OCI-LY3 (cell line): ENCODE measurements around the gene MCEE.
A peak's percentile ranks its signal among the peaks of the same experiment; 100 is the strongest.

ENCODE experiments used
- H2AFZ ChIP-seq: fragments of 200-600, 300-600 bp; shearing (Covaris generic); 2 replicates; pipeline ENCODE4 v1.6.0; 2014; ENCODE audit warnings: antibody characterized with exemption, low read depth, low read length
- H3K27ac ChIP-seq: fragments of 200-600, 300-600 bp; sonication (generic); 2 replicates; pipeline ENCODE4 v1.5.1; 2014; ENCODE audit warnings: mild to moderate bottlenecking, low read length, moderate library complexity, mixed read lengths
- H3K27me3 ChIP-seq: fragments of 200-600, 300-600 bp; sonication (generic); 2 replicates; pipeline ENCODE4 v1.6.1; 2014; ENCODE audit warnings: low read depth, low read length, mixed read lengths
- H3K36me3 ChIP-seq: fragments of 200-600, 300-600 bp; sonication (generic); replicated peaks from 2 replicates; pipeline ENCODE3; 2014; ENCODE audit warnings: low read depth, low read length, mixed read lengths
- H3K4me1 ChIP-seq: fragments of 300-600, 200-600 bp; sonication (generic); 2 replicates; pipeline ENCODE4 v1.6.1; 2014; ENCODE audit warnings: low read length, mixed read lengths
- H3K4me2 ChIP-seq: fragments of 200-600, 300-600 bp; sonication (generic); 2 replicates; pipeline ENCODE4 v1.6.1; 2014; ENCODE audit warnings: low read length, mixed read lengths
- H3K4me3 ChIP-seq: fragments of 300-600, 200-600 bp; sonication (generic); 2 replicates; pipeline ENCODE4 v1.5.1; 2014; ENCODE audit warnings: antibody characterized with exemption, mild to moderate bottlenecking, low read length, moderate library complexity
- H3K79me2 ChIP-seq: fragments of 300-600, 200-600 bp; shearing (Covaris generic); 2 replicates; pipeline ENCODE4 v1.6.1; 2014; ENCODE audit warnings: mild to moderate bottlenecking, low read length, mixed read lengths
- H3K9ac ChIP-seq: fragments of 300-600, 200-600 bp; shearing (Covaris generic); 2 replicates; pipeline ENCODE4 v1.6.0; 2014; ENCODE audit warnings: mild to moderate bottlenecking, low read length, moderate library complexity
- H3K9me3 ChIP-seq: fragments of 200-600, 300-600 bp; shearing (Covaris generic); 2 replicates; pipeline ENCODE4 v1.6.1; 2014; ENCODE audit warnings: low read length, mixed read lengths; ENCODE audit not compliant: insufficient read depth
- H4K20me1 ChIP-seq: fragments of 200-600, 300-600 bp; sonication (generic); 2 replicates; pipeline ENCODE4 v1.6.1; 2016; ENCODE audit warnings: low read length, mixed read lengths; ENCODE audit not compliant: insufficient read depth
- CTCF ChIP-seq: fragments of 200-600, 300-600 bp; sonication (generic); IDR thresholded peaks from 2 replicates; pipeline ENCODE4 v1.5.1; 2014; ENCODE audit warnings: antibody characterized with exemption, low read length, low read depth
- EZH2phosphoT487 ChIP-seq: fragments of 200-600 bp; shearing (Covaris generic); IDR thresholded peaks from 2 replicates; pipeline ENCODE4 v1.6.1; 2018; ENCODE audit warnings: antibody characterized with exemption, mixed run types, low read depth

MCEE gene

DNA sequence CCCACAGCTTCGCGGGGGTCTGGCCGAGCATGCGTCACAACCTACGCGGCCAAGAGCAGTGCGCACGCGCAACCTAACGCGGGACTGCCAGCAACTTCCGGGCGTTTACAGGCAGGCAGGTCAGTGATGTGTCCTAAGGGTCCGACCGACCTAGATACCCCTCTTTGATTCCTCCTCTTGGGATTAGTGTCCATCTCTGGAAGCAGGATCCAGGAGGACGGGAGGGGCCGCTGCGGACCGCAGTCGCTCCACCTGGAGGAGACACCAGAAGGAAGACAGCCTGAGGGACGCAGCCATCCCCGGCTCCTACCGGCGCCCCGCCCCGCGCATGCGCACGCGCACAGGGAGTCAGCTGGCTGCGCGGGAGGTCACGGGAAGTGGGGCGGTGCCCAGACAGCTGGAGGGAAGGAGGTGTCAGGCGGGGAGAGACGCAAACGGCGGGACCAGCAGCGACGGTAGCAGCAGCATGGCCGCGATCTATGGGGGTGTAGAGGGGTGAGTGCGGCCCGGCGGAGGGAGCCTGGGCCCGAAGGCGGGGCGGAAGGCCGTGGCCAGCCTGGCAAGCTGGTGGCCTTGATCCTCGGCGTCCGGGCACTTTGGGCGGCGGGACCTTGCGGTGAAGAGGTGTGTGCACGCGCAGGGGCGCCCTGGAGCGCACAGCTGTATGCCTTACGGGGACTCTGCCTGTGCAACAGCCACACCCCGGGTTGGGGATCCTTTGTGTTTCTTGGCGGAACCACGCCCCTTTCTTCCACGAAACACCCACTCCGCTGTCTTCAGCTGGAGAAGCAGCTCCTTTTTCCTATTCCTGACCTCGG, 61.6 kb downstream of the MCEE start, which contains the start of gene NAGK:
Gene NAGK, plus strand, starts transcription at position 431 of the 818 bp plus-strand sequence. Its CDS starts 36 bp downstream, at position 467.
- TF ChIP-seq EZH2phosphoT487 (no peak), CTCF (peak; percentile 3; the same call in 1 of the 2 replicates)
- H3K27ac ChIP-seq, result peak within 1 kb of the TSS; percentile 98
- H3K9ac ChIP-seq, result peak within 1 kb of the TSS; percentile 99
- H3K27me3 ChIP-seq, result no peaks in the 10 kb centered on the region
- H3K4me2 ChIP-seq, result peak within 1 kb of the TSS; percentile 99
- H3K36me3 ChIP-seq, result peaks cover 24% of the 10 kb centered on the region
- 0 out of 2 replicates have a peak within 1 kb of the TSS, but pooled peaks have one; percentile 12 for H2AFZ ChIP-seq
- no peaks in the 10 kb centered on the region for H3K9me3 ChIP-seq
- peaks cover 81% of the 10 kb centered on the region for H3K4me1 ChIP-seq
- peaks cover 13% of the 10 kb centered on the region; the same call in 1 of the 2 replicates for H4K20me1 ChIP-seq
- peak within 1 kb of the TSS; percentile 90 for H3K4me3 ChIP-seq
- peaks cover 63% of the 10 kb centered on the region for H3K79me2 ChIP-seq

DNA sequence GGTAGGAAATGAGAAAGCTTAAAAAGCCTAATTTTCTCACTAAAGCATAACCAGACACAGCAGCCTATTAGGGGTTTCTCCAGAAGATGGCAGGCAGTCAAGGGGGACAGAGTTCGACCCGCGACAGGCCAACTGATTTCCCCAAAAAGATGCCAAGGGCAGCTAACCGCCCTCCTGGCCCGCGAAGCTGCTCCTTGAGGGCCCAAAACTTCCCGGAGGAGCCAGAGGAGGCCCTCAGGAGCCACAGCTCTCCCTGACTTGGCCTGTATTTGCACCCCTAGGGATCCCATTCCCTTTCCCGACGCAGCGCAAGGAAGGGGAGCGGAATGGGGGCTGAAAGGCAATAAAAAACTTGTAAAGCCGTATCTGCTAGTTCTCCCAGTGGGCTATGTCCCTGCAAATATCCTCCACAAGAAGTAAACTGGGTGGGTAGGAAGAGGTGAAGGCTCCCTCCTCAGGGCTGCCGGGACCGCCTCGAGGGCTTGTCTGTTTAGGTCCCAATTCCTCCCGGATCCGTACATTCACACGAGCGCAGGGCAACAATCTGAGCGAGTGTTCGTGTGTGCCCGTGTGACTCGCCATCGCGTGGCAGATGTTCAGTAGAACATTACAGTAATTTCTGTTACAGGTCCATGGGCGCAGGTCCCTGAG, 62.3 kb downstream of the MCEE start:
- Histone ChIP-seq H3K9ac (peak overlapping the region; percentile 99), H3K27me3 (no peaks in the 10 kb centered on the region), H3K9me3 (no peaks in the 10 kb centered on the region), H3K27ac (peak overlapping the region; percentile 98), H3K36me3 (peaks cover 17% of the 10 kb centered on the region), H2AFZ (0 out of 2 replicates have a peak overlapping the region, but pooled peaks have one; percentile 12), H3K4me3 (peak overlapping the region; percentile 90), H3K79me2 (peaks cover 56% of the 10 kb centered on the region), H3K4me1 (peaks cover 81% of the 10 kb centered on the region), H3K4me2 (peak overlapping the region; percentile 99), H4K20me1 (peaks cover 13% of the 10 kb centered on the region; the same call in 1 of the 2 replicates)
- TF ChIP-seq CTCF (no peak; the same call in 1 of the 2 replicates), EZH2phosphoT487 (no peak)

- Histone ChIP-seq H3K4me3 (peak overlapping the region; percentile 90), H3K4me1 (peaks cover 78% of the 10 kb centered on the region), H3K36me3 (peaks cover 13% of the 10 kb centered on the region), H3K27me3 (no peaks in the 10 kb centered on the region), H2AFZ (no peak overlapping the region), H3K4me2 (peak overlapping the region; percentile 99), H3K79me2 (peaks cover 51% of the 10 kb centered on the region), H4K20me1 (peaks cover 13% of the 10 kb centered on the region; the same call in 1 of the 2 replicates), H3K27ac (peak overlapping the region; percentile 98), H3K9me3 (no peaks in the 10 kb centered on the region), H3K9ac (peak overlapping the region; percentile 99)
- TF ChIP-seq CTCF (no peak), EZH2phosphoT487 (no peak)
Measured at GRCh38 chr2:71066856-71067255, 63.2 kb downstream of the MCEE start.
